Hepatocyte (in vitro differentiated cells): ENCODE results near the gene ANAPC16. TPM values are rescaled to one million over a fixed set of nuclear protein-coding genes. Genes with fewer than 3 reads are reported as not detected.

Experiments
- DNase-seq: peaks from one replicate; pipeline ENCODE4 v3.0.0-alpha.2; 2016; ENCODE audit warnings: low spot score
- H2AFZ ChIP-seq: fragments of 200-600 bp; sonication (generic); 2 replicates; pipeline ENCODE4 v1.6.0; 2016; ENCODE audit warnings: antibody characterized with exemption, mild to moderate bottlenecking
- H3K27ac ChIP-seq: fragments of 200-600 bp; sonication (generic); 2 replicates; pipeline ENCODE4 v1.5.1; 2016; ENCODE audit warnings: mild to moderate bottlenecking
- H3K27me3 ChIP-seq: fragments of 200-600 bp; sonication (generic); 2 replicates; pipeline ENCODE4 v1.6.1; 2016
- H3K36me3 ChIP-seq: fragments of 200-600 bp; sonication (generic); replicated peaks from 2 replicates; pipeline ENCODE4 v1.5.1; 2016; ENCODE audit warnings: low read depth; ENCODE audit not compliant: insufficient read depth
- H3K4me1 ChIP-seq: fragments of 200-600 bp; sonication (generic); 2 replicates; pipeline ENCODE4 v1.5.1; 2016; ENCODE audit warnings: mild to moderate bottlenecking, moderate library complexity; ENCODE audit not compliant: insufficient read depth
- H3K4me2 ChIP-seq: fragments of 200-600 bp; sonication (generic); 2 replicates; pipeline ENCODE4 v1.6.0; 2016
- H3K4me3 ChIP-seq: fragments of 200-600 bp; sonication (generic); 2 replicates; pipeline ENCODE4 v1.5.1; 2016; ENCODE audit warnings: mild to moderate bottlenecking
- H3K79me2 ChIP-seq: fragments of 200-600 bp; sonication (generic); 2 replicates; pipeline ENCODE4 v1.6.0; 2017; ENCODE audit warnings: mild to moderate bottlenecking
- H3K9me2 ChIP-seq: fragments of 200-600 bp; sonication (generic); replicated peaks from 2 replicates; pipeline ENCODE4 v1.6.0; 2017; ENCODE audit warnings: mild to moderate bottlenecking; ENCODE audit not compliant: insufficient read depth
- H3K9me3 ChIP-seq: fragments of 200-600 bp; sonication (generic); 2 replicates; pipeline ENCODE4 v1.5.1; 2016; ENCODE audit warnings: low read depth, mild to moderate bottlenecking
- H4K20me1 ChIP-seq: fragments of 200-600 bp; sonication (generic); 2 replicates; pipeline ENCODE4 v1.6.0; 2016; ENCODE audit warnings: mild to moderate bottlenecking; ENCODE audit not compliant: insufficient read depth, poor library complexity, severe bottlenecking
- EZH2 ChIP-seq: fragments of 200-600 bp; sonication (generic); IDR thresholded peaks from 2 replicates; pipeline ENCODE4 v1.6.1; 2016; ENCODE audit warnings: antibody characterized with exemption, mild to moderate bottlenecking, borderline replicate concordance
- EZH2phosphoT487 ChIP-seq: fragments of 200-600 bp; sonication (generic); IDR thresholded peaks from one replicate; pipeline ENCODE4 v1.6.1; 2018; ENCODE audit warnings: antibody characterized with exemption, mild to moderate bottlenecking, low read depth, moderate library complexity; ENCODE audit not compliant: unreplicated experiment, severe bottlenecking
- WGBS: methylation state at CpG from one replicate; pipeline ENCODE4 v1.1.6; 2016; ENCODE audit warnings: low lambda C conversion rate; ENCODE audit errors: missing lambda C conversion rate; 5-methylcytosine and 5-hydroxymethylcytosine counted together
- polyA plus RNA-seq: library from polyadenylated mRNA; unstranded; fragments of >200 nt; fragmentation: Nextera tagmentation; extraction: Ambion mirVana; gene quantifications from 2 replicates; pipeline ENCODE4 v1.2.1, GENCODE V29; 2016
- total RNA-seq: library from RNA; depleted of rRNA; stranded (reverse); fragments of >200 nt; gene quantifications from 2 replicates; pipeline ENCODE4 v1.2.3, GENCODE V29; 2014
- TF ChIP-seq, protein P1 (sequence below): fragments of 200-600 bp; sonication (generic); IDR thresholded peaks from 2 replicates; pipeline ENCODE4 v1.5.1; 2016; ENCODE audit warnings: antibody characterized with exemption, mild to moderate bottlenecking; ENCODE audit not compliant: poor library complexity

Gene ANAPC16
- total and polyA plus RNA-seq, 2 experiments from 2014 or later, result 109 to 118 TPM

- DNase-seq, result no peak
- TF ChIP-seq EZH2 (no peak), EZH2phosphoT487 (no peak)
- TF ChIP-seq, protein P1, sequence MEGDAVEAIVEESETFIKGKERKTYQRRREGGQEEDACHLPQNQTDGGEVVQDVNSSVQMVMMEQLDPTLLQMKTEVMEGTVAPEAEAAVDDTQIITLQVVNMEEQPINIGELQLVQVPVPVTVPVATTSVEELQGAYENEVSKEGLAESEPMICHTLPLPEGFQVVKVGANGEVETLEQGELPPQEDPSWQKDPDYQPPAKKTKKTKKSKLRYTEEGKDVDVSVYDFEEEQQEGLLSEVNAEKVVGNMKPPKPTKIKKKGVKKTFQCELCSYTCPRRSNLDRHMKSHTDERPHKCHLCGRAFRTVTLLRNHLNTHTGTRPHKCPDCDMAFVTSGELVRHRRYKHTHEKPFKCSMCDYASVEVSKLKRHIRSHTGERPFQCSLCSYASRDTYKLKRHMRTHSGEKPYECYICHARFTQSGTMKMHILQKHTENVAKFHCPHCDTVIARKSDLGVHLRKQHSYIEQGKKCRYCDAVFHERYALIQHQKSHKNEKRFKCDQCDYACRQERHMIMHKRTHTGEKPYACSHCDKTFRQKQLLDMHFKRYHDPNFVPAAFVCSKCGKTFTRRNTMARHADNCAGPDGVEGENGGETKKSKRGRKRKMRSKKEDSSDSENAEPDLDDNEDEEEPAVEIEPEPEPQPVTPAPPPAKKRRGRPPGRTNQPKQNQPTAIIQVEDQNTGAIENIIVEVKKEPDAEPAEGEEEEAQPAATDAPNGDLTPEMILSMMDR, result no peak
- Histone ChIP-seq H3K27me3 (no peaks in the 10 kb centered on the region), H3K4me2 (no peak overlapping the region), H4K20me1 (no peaks in the 10 kb centered on the region), H3K9me3 (no peaks in the 10 kb centered on the region), H3K4me3 (no peak overlapping the region), H3K36me3 (no peaks in the 10 kb centered on the region), H3K9me2 (no peaks in the 10 kb centered on the region), H2AFZ (no peak overlapping the region), H3K4me1 (no peaks in the 10 kb centered on the region), H3K27ac (no peak overlapping the region), H3K79me2 (peaks cover 80% of the 10 kb centered on the region)
- 85% methylated on average over 2 of the region's 2 CpGs for WGBS
These were observed 12.5 kb downstream of the ANAPC16 start for GRCh38 chr10:72228318-72228751.

GRCh38 chr10:72229261-72230251 is 13.7 kb downstream of the ANAPC16 start:
- Histone ChIP-seq H2AFZ (no peak overlapping the region), H3K36me3 (no peaks in the 10 kb centered on the region), H3K79me2 (peaks cover 70% of the 10 kb centered on the region), H3K9me3 (no peaks in the 10 kb centered on the region), H3K4me2 (no peak overlapping the region), H3K9me2 (no peaks in the 10 kb centered on the region), H3K4me3 (no peak overlapping the region), H3K27ac (no peak overlapping the region), H4K20me1 (no peaks in the 10 kb centered on the region), H3K4me1 (no peaks in the 10 kb centered on the region), H3K27me3 (no peaks in the 10 kb centered on the region)
- WGBS, result 74% methylated on average over 8 of the region's 8 CpGs
- no peak for TF ChIP-seq EZH2phosphoT487
- no peak for TF ChIP-seq EZH2
- TF ChIP-seq, protein P1, result no peak
- DNase-seq, result no peak

DNA sequence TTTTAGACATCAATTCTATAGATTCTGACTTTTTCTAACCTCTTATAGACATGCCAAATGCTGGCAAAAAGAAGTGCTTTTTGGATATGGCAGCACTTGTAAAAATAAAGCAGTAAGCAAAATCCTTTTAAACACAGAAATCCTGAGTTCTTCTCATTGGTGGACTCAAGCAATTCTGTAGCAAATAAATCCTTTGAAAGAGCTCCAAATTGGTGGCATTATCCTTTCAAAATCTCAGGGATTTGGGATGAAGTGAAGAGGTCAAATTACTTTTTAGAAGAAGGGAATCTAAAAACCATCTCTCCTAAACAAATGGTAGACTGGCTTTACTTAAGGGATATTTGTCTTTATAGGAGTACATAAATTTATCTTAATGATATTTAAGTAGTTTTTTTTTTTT is 17.8 kb downstream of the ANAPC16 start:
- H4K20me1 ChIP-seq, result no peaks in the 10 kb centered on the region
- TF ChIP-seq EZH2phosphoT487 (no peak), EZH2 (no peak)
- H3K4me3 ChIP-seq, result no peak overlapping the region
- H3K9me2 ChIP-seq, result no peaks in the 10 kb centered on the region
- no peak overlapping the region for H2AFZ ChIP-seq
- H3K79me2 ChIP-seq, result peaks cover 29% of the 10 kb centered on the region
- H3K9me3 ChIP-seq, result no peaks in the 10 kb centered on the region
- H3K36me3 ChIP-seq, result no peaks in the 10 kb centered on the region
- H3K4me2 ChIP-seq, result no peak overlapping the region
- no peaks in the 10 kb centered on the region for H3K4me1 ChIP-seq
- no peak for DNase-seq
- H3K27me3 ChIP-seq, result no peaks in the 10 kb centered on the region
- no peak overlapping the region for H3K27ac ChIP-seq

GRCh38 chr10:72234560-72235095 is 18.8 kb downstream of the ANAPC16 start:
- 95% methylated on average over 6 of the region's 6 CpGs for WGBS

More at GRCh38 chr10:72234560-72235095, 18.8 kb downstream of the ANAPC16 start:
- Histone ChIP-seq H3K4me2 (no peak overlapping the region), H3K9me2 (no peaks in the 10 kb centered on the region), H3K4me1 (no peaks in the 10 kb centered on the region), H2AFZ (no peak overlapping the region), H3K36me3 (no peaks in the 10 kb centered on the region), H3K9me3 (no peaks in the 10 kb centered on the region), H3K27me3 (no peaks in the 10 kb centered on the region), H4K20me1 (no peaks in the 10 kb centered on the region), H3K79me2 (peaks cover 19% of the 10 kb centered on the region), H3K4me3 (no peak overlapping the region), H3K27ac (no peak overlapping the region)
- no peak for DNase-seq
- no peak for TF ChIP-seq EZH2
